ENCODE results near the gene KCNJ16. TPM values are rescaled to one million over a fixed set of nuclear protein-coding genes. Genes with fewer than 3 reads are reported as not detected.
A peak's percentile ranks its signal among the peaks of the same experiment; 100 is the strongest.

KCNJ16 gene
- total RNA-seq, 1 donor from 2014 or later: 25.9 TPM

GRCh38 chr17:70073799-70074198, 1.2 kb upstream of the KCNJ16 start:
- TF ChIP-seq, protein P1, sequence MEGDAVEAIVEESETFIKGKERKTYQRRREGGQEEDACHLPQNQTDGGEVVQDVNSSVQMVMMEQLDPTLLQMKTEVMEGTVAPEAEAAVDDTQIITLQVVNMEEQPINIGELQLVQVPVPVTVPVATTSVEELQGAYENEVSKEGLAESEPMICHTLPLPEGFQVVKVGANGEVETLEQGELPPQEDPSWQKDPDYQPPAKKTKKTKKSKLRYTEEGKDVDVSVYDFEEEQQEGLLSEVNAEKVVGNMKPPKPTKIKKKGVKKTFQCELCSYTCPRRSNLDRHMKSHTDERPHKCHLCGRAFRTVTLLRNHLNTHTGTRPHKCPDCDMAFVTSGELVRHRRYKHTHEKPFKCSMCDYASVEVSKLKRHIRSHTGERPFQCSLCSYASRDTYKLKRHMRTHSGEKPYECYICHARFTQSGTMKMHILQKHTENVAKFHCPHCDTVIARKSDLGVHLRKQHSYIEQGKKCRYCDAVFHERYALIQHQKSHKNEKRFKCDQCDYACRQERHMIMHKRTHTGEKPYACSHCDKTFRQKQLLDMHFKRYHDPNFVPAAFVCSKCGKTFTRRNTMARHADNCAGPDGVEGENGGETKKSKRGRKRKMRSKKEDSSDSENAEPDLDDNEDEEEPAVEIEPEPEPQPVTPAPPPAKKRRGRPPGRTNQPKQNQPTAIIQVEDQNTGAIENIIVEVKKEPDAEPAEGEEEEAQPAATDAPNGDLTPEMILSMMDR (conservative IDR thresholded peaks at IDR 0.05; ENCODE audit: low read depth, low read length): no peak
- DNase-seq (ENCODE audit: low read depth): no peak
- no peak overlapping the region for H3K4me3 ChIP-seq (ENCODE audit: low read depth, low read length)

- H3K4me3 ChIP-seq (ENCODE audit: low read depth, low read length): peak overlapping the region; percentile 68
- DNase-seq (ENCODE audit: low read depth): peak; percentile 84
- TF ChIP-seq, protein P1 (conservative IDR thresholded peaks at IDR 0.05; ENCODE audit: low read depth, low read length): no peak
Measured at GRCh38 chr17:70074236-70074830, 692 bp upstream of the KCNJ16 start.

GRCh38 chr17:70076189-70076588, 1.2 kb downstream of the KCNJ16 start:
- no peak for DNase-seq (ENCODE audit: low read depth)
- TF ChIP-seq, protein P1 (conservative IDR thresholded peaks at IDR 0.05; ENCODE audit: low read depth, low read length): no peak
- peak overlapping the region; percentile 68 for H3K4me3 ChIP-seq (ENCODE audit: low read depth, low read length)

- H3K4me3 ChIP-seq (ENCODE audit: low read depth, low read length): peak overlapping the region; percentile 68
- TF ChIP-seq, protein P1 (conservative IDR thresholded peaks at IDR 0.05; ENCODE audit: low read depth, low read length): no peak
- DNase-seq (ENCODE audit: low read depth): no peak
Measured at GRCh38 chr17:70076831-70077230, 1.8 kb downstream of the KCNJ16 start.

DNA sequence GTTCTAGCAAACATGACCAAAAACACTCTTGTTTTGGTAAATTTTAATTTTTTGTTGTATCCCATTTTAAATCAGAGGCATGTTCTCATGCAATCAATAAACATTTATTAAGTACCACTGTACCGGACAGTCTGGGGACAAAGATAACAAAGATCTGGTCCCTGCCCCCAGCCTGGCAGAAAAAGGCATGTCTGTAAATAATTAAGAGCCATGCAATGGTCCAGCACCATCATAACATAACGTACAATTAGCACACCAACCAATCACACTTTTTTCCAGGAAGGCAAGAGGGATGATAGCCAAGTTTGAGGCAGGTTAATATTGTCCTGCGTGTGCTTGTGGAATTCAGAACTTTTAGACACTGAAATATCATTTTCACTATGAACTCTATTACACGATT, 3.5 kb downstream of the KCNJ16 start:
- H3K4me3 ChIP-seq (ENCODE audit: low read depth, low read length): peak overlapping the region; percentile 68
- no peak for DNase-seq (ENCODE audit: low read depth)
- TF ChIP-seq, protein P1 (conservative IDR thresholded peaks at IDR 0.05; ENCODE audit: low read depth, low read length): no peak

DNA sequence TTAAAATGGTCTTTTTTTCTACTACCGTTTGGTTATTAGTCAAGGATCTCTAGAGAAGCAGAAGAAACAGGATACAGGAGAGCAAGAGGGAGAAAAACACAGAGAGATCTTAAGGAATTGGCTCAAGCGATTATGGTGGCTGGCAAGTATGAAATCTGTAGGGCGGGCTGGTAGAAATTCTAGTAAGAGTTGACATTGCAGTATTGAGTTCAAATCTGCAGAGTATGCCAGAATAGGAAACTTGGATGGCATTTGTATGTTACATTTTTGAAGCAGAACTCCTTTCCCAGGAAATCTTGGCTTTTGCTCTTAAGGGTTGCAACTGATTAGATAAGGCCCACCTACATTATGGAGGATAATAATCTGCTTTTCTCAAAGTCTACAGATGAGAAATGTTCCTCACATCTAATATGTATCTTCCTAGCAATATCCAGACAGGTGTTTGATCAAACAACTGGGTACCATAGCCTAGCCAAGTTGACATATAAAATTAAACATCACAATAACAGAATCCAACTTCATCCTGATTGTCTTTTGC, 4.0 kb downstream of the KCNJ16 start:
- TF ChIP-seq, protein P1 (conservative IDR thresholded peaks at IDR 0.05; ENCODE audit: low read depth, low read length): no peak
- no peak for DNase-seq (ENCODE audit: low read depth)
- H3K4me3 ChIP-seq (ENCODE audit: low read depth, low read length): peak overlapping the region; percentile 68

Measured in epithelial cell of proximal tubule (primary cell).